ENCODE data around the gene CHMP4B. TPM values are rescaled to one million over a fixed set of nuclear protein-coding genes. Genes with fewer than 3 reads are reported as not detected.
A peak's percentile ranks its signal among the peaks of the same experiment; 100 is the strongest.

CHMP4B gene
- total RNA-seq, 3 donors from 2014 or later: 167 to 230 (median 184) TPM

- intact Hi-C loops (cut with DNase I, micrococcal nuclease): no loop called here
- TF ChIP-seq, protein P1, sequence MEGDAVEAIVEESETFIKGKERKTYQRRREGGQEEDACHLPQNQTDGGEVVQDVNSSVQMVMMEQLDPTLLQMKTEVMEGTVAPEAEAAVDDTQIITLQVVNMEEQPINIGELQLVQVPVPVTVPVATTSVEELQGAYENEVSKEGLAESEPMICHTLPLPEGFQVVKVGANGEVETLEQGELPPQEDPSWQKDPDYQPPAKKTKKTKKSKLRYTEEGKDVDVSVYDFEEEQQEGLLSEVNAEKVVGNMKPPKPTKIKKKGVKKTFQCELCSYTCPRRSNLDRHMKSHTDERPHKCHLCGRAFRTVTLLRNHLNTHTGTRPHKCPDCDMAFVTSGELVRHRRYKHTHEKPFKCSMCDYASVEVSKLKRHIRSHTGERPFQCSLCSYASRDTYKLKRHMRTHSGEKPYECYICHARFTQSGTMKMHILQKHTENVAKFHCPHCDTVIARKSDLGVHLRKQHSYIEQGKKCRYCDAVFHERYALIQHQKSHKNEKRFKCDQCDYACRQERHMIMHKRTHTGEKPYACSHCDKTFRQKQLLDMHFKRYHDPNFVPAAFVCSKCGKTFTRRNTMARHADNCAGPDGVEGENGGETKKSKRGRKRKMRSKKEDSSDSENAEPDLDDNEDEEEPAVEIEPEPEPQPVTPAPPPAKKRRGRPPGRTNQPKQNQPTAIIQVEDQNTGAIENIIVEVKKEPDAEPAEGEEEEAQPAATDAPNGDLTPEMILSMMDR (IDR thresholded peaks at IDR 0.05): no peak
- Histone ChIP-seq H3K4me1 (ENCODE audit: low read depth) (no peaks in the 10 kb centered on the region), H3K9me3 (peaks cover 11% of the 10 kb centered on the region), H3K36me3 (ENCODE audit: low read depth) (no peaks in the 10 kb centered on the region), H3K4me3 (no peak overlapping the region)
- no peak for ATAC-seq
- DNase-seq: no peak
These were observed 69.2 kb downstream of the CHMP4B start for GRCh38 chr20:33880396-33880795.

DNA sequence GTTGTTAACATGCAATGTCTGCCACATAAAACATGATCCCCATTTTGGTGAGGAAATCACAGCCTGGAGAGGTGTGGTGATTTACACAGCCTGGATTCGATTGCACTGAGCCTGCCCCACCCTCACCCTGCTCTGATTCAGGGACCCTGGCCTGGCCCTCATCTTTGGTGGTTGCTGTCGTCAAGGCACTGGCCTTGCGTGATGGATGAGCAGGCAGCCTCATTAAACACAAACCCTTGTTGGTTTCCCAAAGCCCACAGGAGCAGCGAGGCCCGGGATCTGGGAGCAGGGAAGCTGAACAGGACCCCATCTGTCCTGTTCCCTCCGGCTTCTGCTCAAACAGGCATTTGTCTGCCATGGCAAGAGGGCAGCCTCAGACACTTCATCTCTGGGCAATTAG is 70.8 kb downstream of the CHMP4B start:
- intact Hi-C loops (cut with DNase I, micrococcal nuclease): no loop called here
- TF ChIP-seq, protein P1 (IDR thresholded peaks at IDR 0.05): no peak
- Histone ChIP-seq H3K36me3 (ENCODE audit: low read depth) (no peaks in the 10 kb centered on the region), H3K9me3 (peaks cover 11% of the 10 kb centered on the region), H3K4me1 (ENCODE audit: low read depth) (no peaks in the 10 kb centered on the region), H3K4me3 (no peak overlapping the region)
- ATAC-seq (no peak), DNase-seq (no peak)

DNA sequence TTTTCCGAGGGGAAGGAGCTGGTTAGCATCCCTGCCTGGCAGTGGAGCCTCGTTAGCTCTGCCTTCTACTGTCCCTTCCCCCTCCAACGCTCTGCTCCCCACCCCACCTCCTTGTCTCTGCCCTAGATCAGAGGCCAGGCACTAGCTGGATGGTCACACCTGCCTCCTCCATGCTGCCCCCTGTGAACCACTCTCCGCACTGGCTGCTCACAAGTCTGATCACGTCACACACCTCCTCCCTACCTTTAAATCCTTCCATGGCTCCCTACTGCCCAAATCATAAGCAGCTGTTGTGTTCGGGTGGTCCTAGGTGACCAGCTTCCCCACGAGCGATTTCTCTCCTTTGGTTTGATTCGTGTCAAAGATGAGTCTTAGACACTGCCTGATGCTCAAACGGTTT is 71.3 kb downstream of the CHMP4B start:
- peaks cover 11% of the 10 kb centered on the region for H3K9me3 ChIP-seq
- intact Hi-C loops (cut with DNase I, micrococcal nuclease): no loop called here
- ATAC-seq: no peak
- H3K4me3 ChIP-seq: no peak overlapping the region
- no peaks in the 10 kb centered on the region for H3K36me3 ChIP-seq (ENCODE audit: low read depth)
- no peak for DNase-seq
- TF ChIP-seq, protein P1 (IDR thresholded peaks at IDR 0.05): no peak
- H3K4me1 ChIP-seq (ENCODE audit: low read depth): no peaks in the 10 kb centered on the region

GRCh38 chr20:33883164-33883563 is 72.0 kb downstream of the CHMP4B start:
- Histone ChIP-seq H3K9me3 (peaks cover 11% of the 10 kb centered on the region), H3K36me3 (ENCODE audit: low read depth) (no peaks in the 10 kb centered on the region), H3K4me1 (ENCODE audit: low read depth) (no peaks in the 10 kb centered on the region), H3K4me3 (no peak overlapping the region)
- no peak for DNase-seq
- intact Hi-C loops (cut with DNase I, micrococcal nuclease): no loop called here
- TF ChIP-seq, protein P1 (IDR thresholded peaks at IDR 0.05): no peak
- peak; percentile 49 for ATAC-seq

GRCh38 chr20:33884633-33885032 is 73.5 kb downstream of the CHMP4B start:
- no peaks in the 10 kb centered on the region for H3K4me1 ChIP-seq (ENCODE audit: low read depth)
- TF ChIP-seq, protein P1 (IDR thresholded peaks at IDR 0.05): no peak
- H3K9me3 ChIP-seq: peaks cover under 1% of the 10 kb centered on the region
- H3K36me3 ChIP-seq (ENCODE audit: low read depth): no peaks in the 10 kb centered on the region
- no peak for DNase-seq
- no peak for ATAC-seq
- H3K4me3 ChIP-seq: no peak overlapping the region
- intact Hi-C loops (cut with DNase I, micrococcal nuclease): no loop called here

- Histone ChIP-seq H3K36me3 (ENCODE audit: low read depth) (no peaks in the 10 kb centered on the region), H3K9me3 (no peaks in the 10 kb centered on the region), H3K4me1 (ENCODE audit: low read depth) (no peaks in the 10 kb centered on the region), H3K4me3 (no peak overlapping the region)
- intact Hi-C loops (cut with DNase I, micrococcal nuclease): no loop called here
- TF ChIP-seq, protein P1 (IDR thresholded peaks at IDR 0.05): no peak
- DNase-seq (no peak), ATAC-seq (no peak)
These were observed 78.2 kb downstream of the CHMP4B start for GRCh38 chr20:33889312-33889711.
